M059J (cell line): ENCODE results near the gene CXCL10. TPM values are rescaled to one million over a fixed set of nuclear protein-coding genes. Genes with fewer than 3 reads are reported as not detected.
"Not testable (repeated sequence)": the region's sequence is repeated elsewhere in the genome, so short reads cannot be mapped to it uniquely, and the experiment has no call there.

ENCODE experiments used
- DNase-seq: peaks from one replicate; pipeline ENCODE4 v3.0.0-alpha.2; 2012; ENCODE audit warnings: low read depth
- total RNA-seq: library from RNA; depleted of rRNA; stranded (reverse); fragments of >200 nt; shearing (Covaris generic); gene quantifications from 2 replicates; pipeline ENCODE4 v1.2.3, GENCODE V29; 2014; rRNA removed

The CXCL10 gene
- total RNA-seq: 1.1 and 5.4 TPM in 2 replicates

GRCh38 chr4:76023389-76023788 is at the start of gene CXCL10:
CXCL10 (minus strand) TSS chr4:76023497; CDS start chr4:76023431, 66 bp downstream.
- peak; percentile 9 for DNase-seq

DNA sequence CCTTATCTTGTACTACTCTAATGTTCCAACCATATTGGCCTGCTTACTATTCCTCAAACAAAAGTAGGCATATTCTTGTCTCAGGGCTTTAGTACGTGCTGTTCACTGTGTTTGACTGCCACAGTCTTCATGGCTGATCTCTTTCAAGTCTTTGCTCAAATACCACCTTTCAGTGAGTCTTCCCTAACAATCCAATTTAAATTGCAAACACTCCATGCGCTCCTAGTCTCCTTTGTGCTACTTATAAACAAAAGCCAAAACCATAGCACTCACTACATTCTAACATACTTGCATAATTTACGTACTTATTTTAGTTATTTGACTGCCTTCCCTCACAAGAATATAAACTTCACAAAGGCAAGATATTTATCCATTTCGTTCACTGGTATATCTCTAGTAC is 49.5 kb upstream of the CXCL10 start:
- DNase-seq: no peak

DNA sequence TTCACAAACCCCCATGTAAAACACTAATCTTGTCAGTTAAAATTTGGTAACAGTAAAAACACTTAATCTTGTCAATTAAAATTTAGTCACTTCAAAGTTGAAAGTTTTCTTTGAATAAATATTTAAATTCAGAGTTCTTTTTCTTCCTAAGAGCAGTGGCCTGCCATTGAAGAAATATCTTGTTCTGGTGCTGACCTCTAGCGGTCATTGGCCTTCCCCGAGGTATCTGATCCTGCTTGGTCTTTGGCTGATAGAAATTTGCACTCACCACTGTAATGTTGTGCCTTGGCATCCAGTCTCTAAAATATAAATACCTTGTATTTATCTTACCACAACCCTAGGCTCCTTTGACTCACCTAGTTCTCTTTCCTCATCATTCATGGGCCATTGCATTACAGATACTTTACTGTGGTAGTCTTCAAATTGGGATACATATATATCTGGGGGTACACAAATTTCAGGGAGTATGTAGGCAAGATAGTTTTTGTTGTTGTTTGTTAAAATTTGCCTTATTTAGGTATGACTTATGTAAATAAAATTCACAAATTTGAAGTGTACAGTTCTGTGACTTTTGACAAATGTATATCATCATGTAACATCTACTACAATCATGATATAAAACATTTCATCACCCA is 44.5 kb upstream of the CXCL10 start:
- DNase-seq: peak; percentile 65

DNA sequence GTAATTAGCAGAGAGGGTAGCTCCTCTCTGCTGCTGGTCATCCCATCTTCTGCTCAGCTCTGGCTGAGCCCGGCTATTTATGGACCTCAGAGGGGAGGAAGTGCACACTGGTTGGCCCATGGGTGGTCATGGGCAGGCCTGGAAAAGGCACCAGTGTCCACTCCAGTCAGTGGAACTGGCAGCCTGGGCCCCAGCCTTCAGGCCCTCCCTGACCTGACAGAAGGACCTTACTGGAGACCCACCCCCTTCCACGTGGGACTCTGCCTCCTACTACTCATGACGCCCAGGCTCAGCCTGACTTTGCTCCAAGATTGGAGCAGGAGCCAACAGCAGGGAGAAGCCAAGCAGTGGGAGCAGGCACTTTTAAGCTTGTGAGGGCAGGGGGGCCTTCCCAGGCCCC is 43.2 kb upstream of the CXCL10 start:
- DNase-seq: no peak

DNA sequence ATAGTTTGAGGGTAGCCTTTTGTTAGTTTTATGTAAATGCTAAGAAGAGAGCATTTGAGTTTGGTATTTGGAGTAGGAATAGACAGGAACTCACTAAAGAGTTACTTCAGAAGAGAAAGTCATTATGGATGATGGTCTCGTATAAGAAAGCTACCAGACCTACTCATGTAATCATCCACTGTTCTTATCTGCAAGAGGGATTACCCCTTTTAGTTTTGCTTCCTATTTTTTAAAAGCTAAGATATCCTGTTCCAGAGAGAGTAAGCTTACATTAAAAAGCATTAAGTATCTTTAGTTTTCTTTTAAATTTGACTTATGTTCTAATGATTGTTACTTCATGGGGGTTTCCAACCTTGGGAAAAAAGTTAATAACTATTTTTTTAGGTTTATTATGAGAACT is 38.7 kb upstream of the CXCL10 start:
- DNase-seq: no peak

- no peak for DNase-seq
Measured at GRCh38 chr4:76061421-76061820, 38.1 kb upstream of the CXCL10 start.

GRCh38 chr4:76060506-76060905 is 37.2 kb upstream of the CXCL10 start:
- no peak for DNase-seq

- no peak for DNase-seq
Measured at GRCh38 chr4:76059750-76060149, 36.5 kb upstream of the CXCL10 start.

DNA sequence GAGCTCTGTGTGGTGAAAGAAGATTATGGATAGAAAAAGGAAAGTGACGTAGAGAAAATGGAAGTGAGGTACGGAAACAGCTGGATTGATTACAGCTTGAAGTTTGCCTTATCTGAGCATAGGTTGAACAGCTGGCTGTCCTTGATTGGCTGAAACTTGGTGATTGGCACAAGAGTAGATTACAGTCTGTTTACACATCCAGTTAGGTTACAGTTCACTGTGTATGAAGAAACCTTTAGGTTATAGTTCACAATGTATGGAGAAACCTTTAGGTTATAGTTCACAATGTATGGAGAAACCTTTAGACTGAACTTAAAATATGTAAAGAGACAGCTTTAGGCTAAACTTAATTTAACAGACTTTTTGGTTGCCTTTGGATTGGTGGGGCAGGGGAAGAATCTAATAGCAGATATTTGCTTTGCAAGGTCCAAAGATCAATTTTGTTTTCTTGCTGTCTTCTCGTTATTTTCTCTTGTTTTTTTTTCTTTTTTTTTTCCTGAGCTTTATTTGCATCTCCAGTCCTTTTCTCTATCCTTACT is 35.7 kb upstream of the CXCL10 start:
- no peak for DNase-seq

DNA sequence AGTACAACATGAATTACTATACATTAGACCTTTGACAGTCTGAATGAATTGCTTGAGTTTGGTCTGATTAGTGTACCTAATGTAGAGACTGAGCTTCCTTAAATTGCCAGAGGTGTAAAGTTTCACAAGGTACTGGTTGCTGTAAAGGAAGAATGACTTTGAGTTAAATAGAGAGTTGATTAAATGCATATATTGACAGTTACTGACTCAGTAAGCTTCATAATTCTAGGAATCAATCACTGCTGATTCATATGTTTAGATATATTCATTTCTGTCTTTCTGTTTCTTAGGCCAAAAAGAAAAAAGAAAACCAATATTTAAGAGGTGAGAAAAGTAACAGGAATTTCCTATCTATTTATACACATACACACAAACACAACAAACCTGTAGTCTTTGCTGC is 35.0 kb upstream of the CXCL10 start:
- no peak for DNase-seq

GRCh38 chr4:76055421-76055820 is 32.1 kb upstream of the CXCL10 start:
- no peak for DNase-seq

GRCh38 chr4:76055016-76055415 is 31.7 kb upstream of the CXCL10 start:
- no peak for DNase-seq

DNA sequence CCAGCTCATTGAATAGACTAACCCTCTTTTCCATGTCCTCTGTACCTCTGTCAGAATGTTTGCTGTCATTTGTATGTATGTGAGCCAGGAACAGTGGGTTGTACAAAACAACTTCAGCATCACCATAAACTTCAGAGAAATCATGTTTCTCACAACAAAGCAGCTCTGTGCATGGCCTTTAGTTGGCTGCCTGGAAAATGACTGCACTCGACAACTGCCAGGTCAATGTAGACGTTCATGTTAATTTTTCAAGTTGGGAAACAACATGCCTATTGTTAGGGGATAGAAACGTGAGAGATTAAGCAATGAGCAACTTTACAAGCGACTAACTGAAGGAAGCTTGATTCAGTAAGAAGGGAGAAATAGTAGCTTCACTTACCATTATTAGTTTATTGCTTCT is 30.4 kb upstream of the CXCL10 start:
- DNase-seq: no peak

- DNase-seq: not testable (repeated sequence)
Measured at GRCh38 chr4:76050560-76051050, 27.3 kb upstream of the CXCL10 start.

DNA sequence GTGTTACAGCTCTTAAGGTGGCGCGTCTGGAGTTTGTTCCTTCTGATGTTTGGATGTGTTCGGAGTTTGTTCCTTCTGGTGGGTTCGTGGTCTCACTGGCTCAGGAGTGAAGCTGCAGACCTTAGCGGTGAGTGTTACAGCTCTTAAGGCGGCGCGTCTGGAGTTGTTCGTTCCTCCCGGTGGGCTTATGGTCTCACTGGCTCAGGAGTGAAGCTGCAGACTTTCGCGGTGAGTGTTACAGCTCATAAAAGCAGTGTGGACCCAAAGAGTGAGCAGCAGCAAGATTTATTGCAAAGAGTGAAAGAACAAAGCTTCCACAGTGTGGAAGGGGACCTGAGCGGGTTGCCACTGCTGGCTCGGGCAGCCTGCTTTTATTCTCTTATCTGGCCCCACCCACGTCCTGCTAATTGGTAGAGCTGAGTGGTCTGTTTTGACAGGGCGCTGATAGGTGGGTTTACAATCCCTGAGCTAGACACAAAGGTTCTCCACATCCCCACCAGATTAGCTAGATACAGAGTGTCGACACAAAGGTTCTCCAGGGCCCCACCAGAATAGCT is 26.6 kb upstream of the CXCL10 start:
- not testable (repeated sequence) for DNase-seq

DNA sequence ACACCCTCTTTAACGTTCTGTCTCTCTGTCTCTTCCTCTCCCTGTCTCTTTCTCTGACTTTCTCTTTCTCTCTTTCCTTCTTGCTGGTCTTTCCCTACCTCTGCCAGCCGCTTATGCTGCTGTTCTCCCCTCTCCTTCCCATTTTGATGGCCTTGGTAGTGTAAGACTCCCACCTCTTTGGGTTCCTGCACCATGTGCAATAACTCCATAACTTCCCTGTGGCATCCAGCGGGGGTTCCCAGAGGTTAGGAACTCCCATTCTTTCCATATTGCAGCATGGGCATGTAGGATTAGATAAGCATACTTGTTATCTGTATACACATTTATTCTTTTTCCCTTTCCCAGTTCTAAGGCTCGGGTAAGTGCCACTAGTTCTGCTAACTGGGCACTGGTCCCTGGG is 21.4 kb upstream of the CXCL10 start:
- DNase-seq: not testable (repeated sequence)

GRCh38 chr4:76043306-76043705 is 20.0 kb upstream of the CXCL10 start:
- not testable (repeated sequence) for DNase-seq

GRCh38 chr4:76042241-76042998 is 19.1 kb upstream of the CXCL10 start:
- not testable (repeated sequence) for DNase-seq

GRCh38 chr4:76036855-76037254 is 13.6 kb upstream of the CXCL10 start:
- DNase-seq: no peak

GRCh38 chr4:76035799-76036380 is 12.6 kb upstream of the CXCL10 start, which contains the start of gene CXCL11:
CXCL11 (minus strand) TSS chr4:76036070; CDS start chr4:76035987, 83 bp downstream.
- no peak for DNase-seq

- DNase-seq: no peak
Measured at GRCh38 chr4:76035141-76035540, 11.8 kb upstream of the CXCL10 start.

- DNase-seq: no peak
Measured at GRCh38 chr4:76029300-76029699, 6.0 kb upstream of the CXCL10 start.
